K562 (cell line): ENCODE data around the gene HADH. TPM values are rescaled to one million over a fixed set of nuclear protein-coding genes. Genes with fewer than 3 reads are reported as not detected.
A peak's percentile ranks its signal among the peaks of the same experiment; 100 is the strongest.

Experiments
- WHSC1 ChIP-seq: IDR thresholded peaks from one replicate; pipeline ENCODE4 v1.6.1; 2012; ENCODE audit warnings: low read length, control low read depth, inconsistent platforms
- polyA plus RNA-seq, 8 experiments: library from polyadenylated mRNA; depleted of rRNA in 4 of 8; stranded (reverse) in 5 of 8; unstranded in 3 of 8; fragments of >200 nt; fragmentation: Nextera tagmentation in 2 of 8; fragmentation: Illumina TruSeq in 1 of 8; extraction: Ambion mirVana in 2 of 8; extraction: Trizol in 1 of 8; gene quantifications; 2 replicates each; pipeline versions ENCODE4 v1.2.1 to v1.2.3, GENCODE V29; 2011 to 2014; ENCODE audit warnings: inconsistent platforms in 1 of 8, missing spikeins in 1 of 8
- total RNA-seq, 7 experiments: library from RNA; depleted of rRNA in 6 of 7; stranded (reverse); fragments of >200 nt in 6 of 7; fragmentation: Illumina TruSeq in 2 of 7; extraction: Trizol in 2 of 7; gene quantifications; 2 replicates each; pipeline versions ENCODE4 v1.2.1 to v1.2.3, GENCODE V29; 2011 to 2021; ENCODE audit warnings: low replicate concordance in 1 of 7
- TF ChIP-seq, protein P1 (sequence below), 2 experiments: fragments of 450-650 bp; formaldehyde crosslinking in 1 of 2; IDR thresholded peaks; 2 replicates each; pipeline versions ENCODE4 v1.4.0 to v1.6.1; 2014 to 2020; ENCODE audit warnings: mild to moderate bottlenecking in 2 of 2, borderline replicate concordance in 1 of 2, low read depth in 1 of 2
- TF ChIP-seq, protein P2 (sequence below), 2 experiments: IDR thresholded peaks; 2 replicates each; pipeline ENCODE4 v1.6.1; 2011; ENCODE audit warnings: borderline replicate concordance in 1 of 2, control low read depth in 1 of 2, low read depth in 1 of 2, low read length in 1 of 2, mild to moderate bottlenecking in 1 of 2, mixed read lengths in 1 of 2, moderate library complexity in 1 of 2; ENCODE audit not compliant: insufficient read depth in 1 of 2, insufficient read length in 1 of 2, poor library complexity in 1 of 2, severe bottlenecking in 1 of 2; ENCODE audit errors: extremely low read depth in 1 of 2
- TF ChIP-seq, protein P3 (sequence below): IDR thresholded peaks from 2 replicates; pipeline ENCODE4 v1.6.1; 2014; ENCODE audit warnings: antibody characterized with exemption

HADH gene
- total and polyA plus RNA-seq, 9 of the 15 experiments (the other 6 are each of a cell fraction or from before 2014, with no cell fraction given): 9.4 to 73.3 (median 32.8) TPM

DNA sequence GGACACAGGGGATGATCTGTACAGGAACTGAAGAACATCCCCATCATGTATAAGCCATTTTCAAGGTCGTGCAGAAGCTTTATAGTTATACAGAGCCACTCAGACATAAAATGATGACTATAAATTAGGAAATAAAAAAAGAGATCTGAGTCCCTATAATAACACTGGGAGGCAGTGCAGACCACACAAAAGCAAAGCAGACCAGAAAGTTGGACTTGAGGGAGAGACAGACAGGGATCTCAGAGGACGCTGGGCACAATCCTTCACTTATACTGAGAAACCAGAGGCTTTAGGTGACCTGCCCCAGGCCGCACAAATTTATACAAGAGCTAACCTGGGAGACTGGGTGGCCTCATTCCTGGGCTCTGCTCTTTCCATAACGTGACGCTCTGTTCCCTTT, 70.5 kb downstream of the HADH start (continued):
- TF ChIP-seq, protein P1, sequence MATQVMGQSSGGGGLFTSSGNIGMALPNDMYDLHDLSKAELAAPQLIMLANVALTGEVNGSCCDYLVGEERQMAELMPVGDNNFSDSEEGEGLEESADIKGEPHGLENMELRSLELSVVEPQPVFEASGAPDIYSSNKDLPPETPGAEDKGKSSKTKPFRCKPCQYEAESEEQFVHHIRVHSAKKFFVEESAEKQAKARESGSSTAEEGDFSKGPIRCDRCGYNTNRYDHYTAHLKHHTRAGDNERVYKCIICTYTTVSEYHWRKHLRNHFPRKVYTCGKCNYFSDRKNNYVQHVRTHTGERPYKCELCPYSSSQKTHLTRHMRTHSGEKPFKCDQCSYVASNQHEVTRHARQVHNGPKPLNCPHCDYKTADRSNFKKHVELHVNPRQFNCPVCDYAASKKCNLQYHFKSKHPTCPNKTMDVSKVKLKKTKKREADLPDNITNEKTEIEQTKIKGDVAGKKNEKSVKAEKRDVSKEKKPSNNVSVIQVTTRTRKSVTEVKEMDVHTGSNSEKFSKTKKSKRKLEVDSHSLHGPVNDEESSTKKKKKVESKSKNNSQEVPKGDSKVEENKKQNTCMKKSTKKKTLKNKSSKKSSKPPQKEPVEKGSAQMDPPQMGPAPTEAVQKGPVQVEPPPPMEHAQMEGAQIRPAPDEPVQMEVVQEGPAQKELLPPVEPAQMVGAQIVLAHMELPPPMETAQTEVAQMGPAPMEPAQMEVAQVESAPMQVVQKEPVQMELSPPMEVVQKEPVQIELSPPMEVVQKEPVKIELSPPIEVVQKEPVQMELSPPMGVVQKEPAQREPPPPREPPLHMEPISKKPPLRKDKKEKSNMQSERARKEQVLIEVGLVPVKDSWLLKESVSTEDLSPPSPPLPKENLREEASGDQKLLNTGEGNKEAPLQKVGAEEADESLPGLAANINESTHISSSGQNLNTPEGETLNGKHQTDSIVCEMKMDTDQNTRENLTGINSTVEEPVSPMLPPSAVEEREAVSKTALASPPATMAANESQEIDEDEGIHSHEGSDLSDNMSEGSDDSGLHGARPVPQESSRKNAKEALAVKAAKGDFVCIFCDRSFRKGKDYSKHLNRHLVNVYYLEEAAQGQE (IDR thresholded peaks at IDR 0.05; ENCODE audit: borderline replicate concordance): peak; percentile 69
- TF ChIP-seq, protein P1 (CRISPR knock-in tag; IDR thresholded peaks at IDR 0.05; ENCODE audit: low read depth): no peak
- TF ChIP-seq, protein P2, sequence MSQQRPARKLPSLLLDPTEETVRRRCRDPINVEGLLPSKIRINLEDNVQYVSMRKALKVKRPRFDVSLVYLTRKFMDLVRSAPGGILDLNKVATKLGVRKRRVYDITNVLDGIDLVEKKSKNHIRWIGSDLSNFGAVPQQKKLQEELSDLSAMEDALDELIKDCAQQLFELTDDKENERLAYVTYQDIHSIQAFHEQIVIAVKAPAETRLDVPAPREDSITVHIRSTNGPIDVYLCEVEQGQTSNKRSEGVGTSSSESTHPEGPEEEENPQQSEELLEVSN (IDR thresholded peaks at IDR 0.05; ENCODE audit: borderline replicate concordance in 1 of 2, extremely low read depth in 1 of 2, insufficient read depth in 1 of 2, insufficient read length in 1 of 2, low read depth in 1 of 2, low read length in 1 of 2, poor library complexity in 1 of 2, severe bottlenecking in 1 of 2): no peak
- TF ChIP-seq, protein P3, sequence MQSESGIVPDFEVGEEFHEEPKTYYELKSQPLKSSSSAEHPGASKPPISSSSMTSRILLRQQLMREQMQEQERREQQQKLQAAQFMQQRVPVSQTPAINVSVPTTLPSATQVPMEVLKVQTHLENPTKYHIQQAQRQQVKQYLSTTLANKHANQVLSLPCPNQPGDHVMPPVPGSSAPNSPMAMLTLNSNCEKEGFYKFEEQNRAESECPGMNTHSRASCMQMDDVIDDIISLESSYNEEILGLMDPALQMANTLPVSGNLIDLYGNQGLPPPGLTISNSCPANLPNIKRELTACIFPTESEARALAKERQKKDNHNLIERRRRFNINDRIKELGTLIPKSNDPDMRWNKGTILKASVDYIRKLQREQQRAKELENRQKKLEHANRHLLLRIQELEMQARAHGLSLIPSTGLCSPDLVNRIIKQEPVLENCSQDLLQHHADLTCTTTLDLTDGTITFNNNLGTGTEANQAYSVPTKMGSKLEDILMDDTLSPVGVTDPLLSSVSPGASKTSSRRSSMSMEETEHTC: no peak
- TF ChIP-seq WHSC1: no peak
